Measurements from ENCODE around the gene FAM135A.
"Not testable (repeated sequence)": the region's sequence is repeated elsewhere in the genome, so short reads cannot be mapped to it uniquely, and the experiment has no call there.

FAM135A gene

DNA sequence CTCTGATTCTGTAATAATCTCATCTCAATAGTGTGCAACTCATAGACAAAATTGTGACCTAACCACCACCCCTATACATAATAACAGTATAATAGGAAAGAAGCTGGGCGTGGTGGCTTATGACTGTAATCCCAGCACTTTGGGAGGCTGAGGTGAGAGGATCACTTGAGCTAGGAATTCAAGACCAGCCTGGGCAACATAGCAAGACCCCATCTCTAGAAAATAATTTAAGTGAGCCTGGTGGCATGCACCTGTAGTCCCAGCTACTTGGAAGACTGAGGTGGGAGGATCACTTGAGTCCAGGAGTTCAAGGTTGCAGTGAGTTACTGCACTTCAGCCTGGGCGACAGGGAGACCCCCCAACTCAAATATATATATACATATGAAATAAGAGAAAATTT is 149.1 kb downstream of the FAM135A start:
- H3K4me3 ChIP-seq (ENCODE audit: insufficient read depth, low read depth, low read length); H3K27me3 ChIP-seq (ENCODE audit: control insufficient read depth, insufficient read depth, low read length, poor library complexity, severe bottlenecking); H3K4me1 ChIP-seq (ENCODE audit: control insufficient read depth, insufficient read depth, low read length); H3K27ac ChIP-seq (ENCODE audit: insufficient read depth, low read depth, low read length, poor library complexity, severe bottlenecking); H3K9me3 ChIP-seq (ENCODE audit: control insufficient read depth, low read length); H3K36me3 ChIP-seq (ENCODE audit: control insufficient read depth, insufficient read depth, low read length): not testable (repeated sequence)
- 91 to 100% methylated on average over 1 of the region's 2 CpGs for WGBS, 2 experiments

DNA sequence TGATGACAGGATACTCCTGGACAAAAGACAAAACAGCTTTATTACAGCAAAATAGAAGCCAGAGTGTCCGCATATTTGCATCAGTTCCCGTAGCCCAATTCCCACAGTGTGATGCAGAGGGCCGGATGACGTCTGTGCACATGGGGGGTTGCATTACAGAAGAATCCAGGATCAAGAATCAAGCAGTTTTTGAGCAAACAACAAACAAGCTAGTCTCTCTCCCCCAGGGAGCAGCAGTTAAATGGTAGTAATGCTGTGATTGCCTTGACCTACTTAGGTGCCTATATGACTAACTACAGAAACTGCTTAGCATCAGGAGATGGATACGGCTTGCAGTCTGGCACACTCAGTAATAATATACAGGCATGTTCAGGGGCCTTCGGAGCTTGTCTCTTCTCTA is 150.2 kb downstream of the FAM135A start:
- 66 to 77% methylated on average over 5 of the region's 6 CpGs for WGBS, 2 experiments
- Histone ChIP-seq H3K4me1 (ENCODE audit: control insufficient read depth, insufficient read depth, low read length) (no peaks in the 10 kb centered on the region), H3K36me3 (ENCODE audit: control insufficient read depth, insufficient read depth, low read length) (peaks cover 2% of the 10 kb centered on the region), H3K4me3 (ENCODE audit: insufficient read depth, low read depth, low read length) (no peak overlapping the region), H3K27ac (ENCODE audit: insufficient read depth, low read depth, low read length, poor library complexity, severe bottlenecking) (no peak overlapping the region), H3K27me3 (ENCODE audit: control insufficient read depth, insufficient read depth, low read length, poor library complexity, severe bottlenecking) (no peaks in the 10 kb centered on the region), H3K9me3 (ENCODE audit: control insufficient read depth, low read length) (no peaks in the 10 kb centered on the region)

DNA sequence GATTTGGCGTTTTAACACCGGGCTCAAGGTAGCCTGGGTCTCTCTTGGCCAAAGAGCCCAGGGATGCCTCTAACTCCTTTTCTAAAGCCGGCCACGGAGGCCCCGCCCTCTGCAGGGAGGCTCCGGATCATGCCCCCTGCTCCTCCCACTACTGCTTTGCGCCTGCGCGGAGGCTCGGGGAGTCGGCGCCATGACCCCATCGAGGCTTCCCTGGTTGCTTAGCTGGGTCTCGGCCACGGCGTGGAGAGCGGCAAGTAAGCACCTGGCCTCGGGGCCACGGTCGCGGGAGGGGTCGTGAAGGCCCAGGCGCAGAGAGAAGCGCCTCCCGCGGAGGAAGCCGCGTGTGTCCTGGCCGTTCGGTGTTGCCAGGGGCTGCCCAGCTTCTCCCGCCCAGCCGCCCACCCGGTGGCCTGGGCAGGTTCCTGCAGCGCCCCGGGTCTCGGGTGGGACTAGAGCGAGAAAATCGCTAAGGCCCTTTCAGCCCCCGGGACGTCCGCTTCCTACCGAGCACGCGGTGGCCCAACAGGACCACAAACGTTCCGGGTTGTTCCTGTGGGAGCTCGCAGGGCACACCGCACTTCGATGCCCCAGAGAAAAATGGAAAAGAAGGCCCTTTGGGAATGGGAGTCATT is 153.6 kb downstream of the FAM135A start, which contains the start of gene SDHAF4:
SDHAF4 (plus strand) TSS at position 180 of the 632 bp plus-strand sequence; CDS start at position 191, 11 bp downstream.
- Histone ChIP-seq H3K27me3 (ENCODE audit: control insufficient read depth, insufficient read depth, low read length, poor library complexity, severe bottlenecking) (no peaks in the 10 kb centered on the region), H3K9me3 (ENCODE audit: control insufficient read depth, low read length) (no peaks in the 10 kb centered on the region), H3K27ac (ENCODE audit: insufficient read depth, low read depth, low read length, poor library complexity, severe bottlenecking) (no peak within 1 kb of the TSS), H3K36me3 (ENCODE audit: control insufficient read depth, insufficient read depth, low read length) (peaks cover 13% of the 10 kb centered on the region), H3K4me3 (ENCODE audit: insufficient read depth, low read depth, low read length) (peak within 1 kb of the TSS; percentile 68), H3K4me1 (ENCODE audit: control insufficient read depth, insufficient read depth, low read length) (no peaks in the 10 kb centered on the region)
- WGBS, 2 experiments = 2 to 3% methylated on average over 49 of the region's 49 CpGs

DNA sequence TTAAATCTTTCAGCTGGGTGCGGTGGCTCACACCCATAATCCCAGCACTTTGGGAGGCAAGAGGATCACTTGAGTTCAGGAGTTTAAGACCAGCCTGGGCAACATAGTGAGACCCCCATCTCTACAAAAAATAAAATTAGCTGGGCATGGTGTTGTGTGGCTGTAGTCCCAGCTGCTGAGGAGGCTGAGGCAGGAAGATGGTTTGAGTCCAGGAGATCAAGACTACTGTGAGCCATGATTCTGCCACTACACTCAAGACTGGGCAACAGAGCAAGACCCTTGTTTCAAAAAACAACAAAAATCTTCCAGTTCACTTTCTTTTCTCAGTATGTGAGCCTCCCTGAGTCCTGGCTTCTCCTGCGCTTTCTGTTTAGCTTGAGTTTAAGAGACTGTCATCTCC is 161.3 kb downstream of the FAM135A start:
- Histone ChIP-seq H3K4me1 (ENCODE audit: control insufficient read depth, insufficient read depth, low read length) (no peaks in the 10 kb centered on the region), H3K36me3 (ENCODE audit: control insufficient read depth, insufficient read depth, low read length) (peaks cover 4% of the 10 kb centered on the region), H3K4me3 (ENCODE audit: insufficient read depth, low read depth, low read length) (no peak overlapping the region), H3K9me3 (ENCODE audit: control insufficient read depth, low read length) (no peaks in the 10 kb centered on the region), H3K27me3 (ENCODE audit: control insufficient read depth, insufficient read depth, low read length, poor library complexity, severe bottlenecking) (no peaks in the 10 kb centered on the region), H3K27ac (ENCODE audit: insufficient read depth, low read depth, low read length, poor library complexity, severe bottlenecking) (no peak overlapping the region)
- 85 to 87% methylated on average over 2 of the region's 2 CpGs for WGBS, 2 experiments

DNA sequence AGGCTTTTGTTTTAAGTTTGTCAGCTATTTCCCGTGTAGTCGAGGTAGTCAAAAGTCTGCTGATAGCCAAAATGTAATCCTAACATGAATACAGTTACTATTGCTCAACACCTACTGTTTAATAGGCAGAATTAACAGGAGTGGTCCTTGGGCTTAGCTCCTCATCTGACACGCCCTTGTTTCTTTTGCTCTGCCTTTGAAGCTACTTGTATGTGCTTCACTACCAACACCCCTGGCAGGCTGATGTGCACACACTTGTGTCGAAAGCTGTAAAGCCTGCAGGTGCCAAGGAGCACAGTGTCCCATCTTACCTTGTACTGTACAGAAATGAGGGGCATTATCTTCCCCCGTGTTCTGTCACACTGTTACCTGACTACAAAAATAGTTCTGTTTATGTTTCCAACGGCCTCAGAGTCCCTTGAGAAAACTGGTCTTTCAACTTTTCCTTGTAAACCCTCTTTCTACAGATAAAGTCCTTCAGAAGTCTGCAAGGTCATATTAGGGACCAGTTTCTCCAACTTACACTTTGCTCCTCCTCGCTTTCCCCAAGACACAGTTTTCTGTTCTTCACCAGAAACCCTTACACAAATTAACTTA is 162.7 kb downstream of the FAM135A start:
- Histone ChIP-seq H3K27ac (ENCODE audit: insufficient read depth, low read depth, low read length, poor library complexity, severe bottlenecking) (no peak overlapping the region), H3K36me3 (ENCODE audit: control insufficient read depth, insufficient read depth, low read length) (peaks cover 8% of the 10 kb centered on the region), H3K4me1 (ENCODE audit: control insufficient read depth, insufficient read depth, low read length) (no peaks in the 10 kb centered on the region), H3K4me3 (ENCODE audit: insufficient read depth, low read depth, low read length) (no peak overlapping the region), H3K9me3 (ENCODE audit: control insufficient read depth, low read length) (no peaks in the 10 kb centered on the region), H3K27me3 (ENCODE audit: control insufficient read depth, insufficient read depth, low read length, poor library complexity, severe bottlenecking) (no peaks in the 10 kb centered on the region)
- WGBS, 2 experiments = 84 to 94% methylated on average over 7 of the region's 7 CpGs

DNA sequence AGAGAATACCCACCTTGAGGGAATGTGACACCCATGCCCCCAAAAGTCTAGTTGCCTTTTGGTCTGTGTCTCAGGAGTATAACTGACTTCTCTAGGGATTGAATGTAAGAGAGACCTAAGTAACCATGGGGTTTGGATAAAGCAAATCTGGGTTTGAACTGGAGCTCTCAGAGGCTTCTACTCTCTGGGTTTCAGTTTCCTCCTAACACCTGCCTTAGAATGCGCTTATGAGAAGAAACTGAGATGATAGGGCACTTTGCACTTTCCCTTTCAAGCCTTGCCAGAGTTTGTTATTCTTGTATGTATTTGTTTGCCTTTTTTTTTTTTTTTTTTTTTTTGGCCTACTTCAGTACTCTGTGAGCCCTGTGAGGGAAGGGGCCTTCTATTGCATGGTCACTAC is 172.8 kb downstream of the FAM135A start:
- no peaks in the 10 kb centered on the region for H3K27me3 ChIP-seq (ENCODE audit: control insufficient read depth, insufficient read depth, low read length, poor library complexity, severe bottlenecking)
- no peaks in the 10 kb centered on the region for H3K9me3 ChIP-seq (ENCODE audit: control insufficient read depth, low read length)
- WGBS, 2 experiments = 100% methylated on average over 1 of the region's 1 CpG; no CpG with 5 or more reads in 1 of the 2 experiments
- H3K36me3 ChIP-seq (ENCODE audit: control insufficient read depth, insufficient read depth, low read length) = peaks cover 14% of the 10 kb centered on the region
- H3K27ac ChIP-seq (ENCODE audit: insufficient read depth, low read depth, low read length, poor library complexity, severe bottlenecking) = no peak overlapping the region
- H3K4me3 ChIP-seq (ENCODE audit: insufficient read depth, low read depth, low read length) = no peak overlapping the region
- no peaks in the 10 kb centered on the region for H3K4me1 ChIP-seq (ENCODE audit: control insufficient read depth, insufficient read depth, low read length)

DNA sequence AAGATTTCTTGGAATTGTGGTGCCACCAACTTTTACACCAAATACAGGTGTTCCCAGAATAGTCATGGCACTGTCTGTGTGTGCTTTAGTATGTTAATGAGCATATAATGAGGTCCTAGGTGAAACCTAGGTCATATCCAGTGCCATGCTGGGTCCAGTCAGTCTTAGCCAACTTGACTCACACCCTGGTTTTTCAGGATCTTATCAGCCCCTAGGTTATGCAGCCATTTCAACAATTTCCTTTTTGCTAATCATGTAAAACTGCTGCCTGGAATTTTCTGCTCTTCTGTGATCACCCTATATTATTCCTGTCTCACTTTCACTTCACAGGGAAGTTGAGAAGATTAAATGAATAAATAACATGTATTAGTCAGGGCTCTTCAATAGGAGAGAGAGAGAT is 177.1 kb downstream of the FAM135A start:
- Histone ChIP-seq H3K4me1 (ENCODE audit: control insufficient read depth, insufficient read depth, low read length) (peaks cover 8% of the 10 kb centered on the region), H3K27me3 (ENCODE audit: control insufficient read depth, insufficient read depth, low read length, poor library complexity, severe bottlenecking) (no peaks in the 10 kb centered on the region), H3K4me3 (ENCODE audit: insufficient read depth, low read depth, low read length) (no peak overlapping the region), H3K9me3 (ENCODE audit: control insufficient read depth, low read length) (no peaks in the 10 kb centered on the region), H3K27ac (ENCODE audit: insufficient read depth, low read depth, low read length, poor library complexity, severe bottlenecking) (no peak overlapping the region), H3K36me3 (ENCODE audit: control insufficient read depth, insufficient read depth, low read length) (peaks cover 2% of the 10 kb centered on the region)

DNA sequence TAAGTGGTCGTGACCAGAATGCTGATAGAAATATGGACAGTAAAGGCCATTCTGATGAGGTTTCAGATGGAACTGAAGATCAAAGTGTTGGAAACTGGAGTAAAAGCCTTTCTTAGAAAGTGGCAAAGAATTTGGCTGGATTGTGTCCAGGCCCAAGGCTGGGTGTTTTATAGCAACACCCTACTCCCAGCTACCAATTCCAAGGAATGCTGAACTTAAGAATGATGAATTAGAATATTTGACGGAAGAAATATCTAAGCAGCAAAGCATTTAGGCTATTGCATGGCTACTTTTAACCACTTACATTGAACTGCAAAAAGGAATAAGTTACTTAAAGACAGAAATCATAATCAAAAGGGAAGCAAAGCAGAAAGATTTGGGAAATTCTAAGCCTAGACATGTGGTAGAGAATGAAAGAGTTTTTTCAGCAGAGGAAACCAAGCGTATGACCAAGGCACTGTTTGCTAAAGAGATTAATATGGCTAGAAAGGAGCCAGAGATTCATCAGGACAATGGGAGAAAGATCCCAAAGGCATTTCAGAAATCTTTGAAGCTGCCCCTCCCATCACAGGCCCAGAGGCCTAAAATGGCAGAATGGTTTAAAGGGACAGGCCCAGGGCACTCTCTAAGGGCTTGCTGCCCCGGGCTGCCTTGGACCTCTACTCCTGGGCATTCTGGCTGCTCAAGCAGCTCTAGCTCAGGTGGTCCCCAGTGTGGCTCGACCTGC is 179.2 kb downstream of the FAM135A start:
- Histone ChIP-seq H3K9me3 (ENCODE audit: control insufficient read depth, low read length) (no peaks in the 10 kb centered on the region), H3K36me3 (ENCODE audit: control insufficient read depth, insufficient read depth, low read length) (no peaks in the 10 kb centered on the region), H3K4me1 (ENCODE audit: control insufficient read depth, insufficient read depth, low read length) (peaks cover 8% of the 10 kb centered on the region), H3K27ac (ENCODE audit: insufficient read depth, low read depth, low read length, poor library complexity, severe bottlenecking) (no peak overlapping the region), H3K4me3 (ENCODE audit: insufficient read depth, low read depth, low read length) (no peak overlapping the region), H3K27me3 (ENCODE audit: control insufficient read depth, insufficient read depth, low read length, poor library complexity, severe bottlenecking) (no peaks in the 10 kb centered on the region)
- 86 to 90% methylated on average over 4 to 5 of the region's 5 CpGs for WGBS, 2 experiments

DNA sequence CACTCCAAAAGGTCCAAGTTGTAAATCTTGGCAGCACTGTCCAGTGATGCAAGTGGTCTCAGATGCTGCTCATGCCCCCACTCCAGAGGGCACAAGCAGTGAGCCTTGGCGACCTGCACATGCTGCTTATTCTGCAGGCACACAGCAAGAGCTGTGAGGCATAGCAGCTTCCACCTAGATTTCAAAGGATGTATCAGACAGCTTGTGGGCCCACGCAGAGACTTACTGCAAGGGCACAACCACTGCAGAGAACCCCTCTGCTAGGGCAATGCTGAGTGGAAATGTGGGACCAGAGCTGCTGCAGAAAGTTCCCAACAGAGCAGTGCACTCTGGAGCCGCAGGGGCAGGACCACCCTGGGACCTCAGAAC is 179.8 kb downstream of the FAM135A start:
- Histone ChIP-seq H3K9me3 (ENCODE audit: control insufficient read depth, low read length) (no peaks in the 10 kb centered on the region), H3K27me3 (ENCODE audit: control insufficient read depth, insufficient read depth, low read length, poor library complexity, severe bottlenecking) (no peaks in the 10 kb centered on the region), H3K4me1 (ENCODE audit: control insufficient read depth, insufficient read depth, low read length) (peaks cover 8% of the 10 kb centered on the region), H3K36me3 (ENCODE audit: control insufficient read depth, insufficient read depth, low read length) (no peaks in the 10 kb centered on the region), H3K27ac (ENCODE audit: insufficient read depth, low read depth, low read length, poor library complexity, severe bottlenecking) (no peak overlapping the region), H3K4me3 (ENCODE audit: insufficient read depth, low read depth, low read length) (no peak overlapping the region)
- 91 to 94% methylated on average over 3 of the region's 3 CpGs for WGBS, 2 experiments

DNA sequence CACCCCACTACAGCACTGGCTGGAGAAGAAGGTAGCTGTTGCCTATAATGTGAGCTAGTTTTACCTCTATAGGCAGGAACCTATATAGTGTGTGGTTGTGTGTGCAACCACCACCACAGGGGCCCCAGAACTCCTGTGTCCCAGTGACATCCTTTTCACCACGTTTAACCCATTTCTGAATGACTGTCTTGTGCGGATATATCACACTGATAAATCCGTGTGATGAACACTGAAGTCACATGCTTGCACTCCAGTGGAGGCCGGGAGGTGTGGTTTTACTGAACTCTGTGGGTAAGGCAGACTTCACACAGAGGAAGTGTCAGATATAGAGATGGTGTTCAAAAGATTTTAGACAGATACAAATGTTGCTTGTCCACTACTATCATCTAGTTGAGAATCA is 185.9 kb downstream of the FAM135A start:
- Histone ChIP-seq H3K4me3 (ENCODE audit: insufficient read depth, low read depth, low read length) (no peak overlapping the region), H3K9me3 (ENCODE audit: control insufficient read depth, low read length) (no peaks in the 10 kb centered on the region), H3K4me1 (ENCODE audit: control insufficient read depth, insufficient read depth, low read length) (peaks cover 8% of the 10 kb centered on the region), H3K27ac (ENCODE audit: insufficient read depth, low read depth, low read length, poor library complexity, severe bottlenecking) (no peak overlapping the region), H3K36me3 (ENCODE audit: control insufficient read depth, insufficient read depth, low read length) (no peaks in the 10 kb centered on the region), H3K27me3 (ENCODE audit: control insufficient read depth, insufficient read depth, low read length, poor library complexity, severe bottlenecking) (no peaks in the 10 kb centered on the region)
- 93 to 96% methylated on average over 4 of the region's 4 CpGs for WGBS, 2 experiments
